ENCODE measurements around the gene LARGE1. TPM values are rescaled to one million over a fixed set of nuclear protein-coding genes. Genes with fewer than 3 reads are reported as not detected.

Gene LARGE1
- 17.3 and 17.7 TPM in 2 replicates for polyA plus RNA-seq (2013)

- Histone ChIP-seq H4K8ac (ENCODE audit: low read depth, low read length) (peak within 1 kb of the TSS; percentile 43), H4K12ac (ENCODE audit: low read depth, low read length) (peak within 1 kb of the TSS; percentile 49), H4K91ac (ENCODE audit: low read depth, low read length) (peak within 1 kb of the TSS; percentile 51), H3K27ac (ENCODE audit: low read depth, low read length) (no peak within 1 kb of the TSS), H3K23ac (ENCODE audit: low read length) (no peak within 1 kb of the TSS), H3K79me1 (ENCODE audit: low read length) (peaks cover 8% of the 10 kb centered on the region), H3K4me1 (ENCODE audit: control insufficient read depth in 1 of 2, insufficient read depth in 2 of 2, low read length in 2 of 2) (peaks cover 0 to 7% of the 10 kb centered on the region in 2 experiments), H2AFZ (ENCODE audit: insufficient read depth, low read length, poor library complexity) (peak within 1 kb of the TSS; percentile 90), H3K9me3 (ENCODE audit: insufficient read depth, low read depth, low read length) (no peaks in the 10 kb centered on the region), H3K36me3 (ENCODE audit: control insufficient read depth in 1 of 2, insufficient read depth in 2 of 2, low read length in 2 of 2) (no peaks in the 10 kb centered on the region), H2AK5ac (ENCODE audit: low read length) (no peak within 1 kb of the TSS), H2BK5ac (ENCODE audit: low read depth, low read length, poor library complexity) (no peak within 1 kb of the TSS), H3K4me3 (ENCODE audit: low read depth, low read length) (peak within 1 kb of the TSS; percentile 85), H3K4ac (ENCODE audit: low read depth, low read length) (no peak within 1 kb of the TSS), H3K79me2 (ENCODE audit: control insufficient read depth, insufficient read depth, low read length, poor library complexity) (peaks cover 4% of the 10 kb centered on the region), H3K18ac (ENCODE audit: low read length) (peak within 1 kb of the TSS; percentile 57), H3K9ac (ENCODE audit: low read length) (peak within 1 kb of the TSS; percentile 91), H2BK120ac (ENCODE audit: insufficient read depth, low read length, poor library complexity) (peak within 1 kb of the TSS; percentile 43), H3K4me2 (ENCODE audit: low read length) (peak within 1 kb of the TSS; percentile 95), H3K14ac (ENCODE audit: low read length) (peak within 1 kb of the TSS; percentile 35), H2BK12ac (ENCODE audit: low read length) (no peak within 1 kb of the TSS), H3K27me3 (ENCODE audit: insufficient read depth, low read length) (no peaks in the 10 kb centered on the region)
- WGBS (ENCODE audit: extremely low coverage, insufficient coverage, insufficient read length) = no CpG with 5 or more reads among the region's 47 CpGs
- peak; percentile 1 to 37 for DNase-seq
Observed at GRCh38 chr22:33920197-33920540, at the start of gene LARGE1. TSS of gene LARGE1 (minus strand) at chr22:33920476.

- no peak overlapping the region for H3K4me3 ChIP-seq (ENCODE audit: low read depth, low read length)
- no peak overlapping the region for H2BK5ac ChIP-seq (ENCODE audit: low read depth, low read length, poor library complexity)
- H2BK120ac ChIP-seq (ENCODE audit: insufficient read depth, low read length, poor library complexity) = no peak overlapping the region
- no peak overlapping the region for H2AFZ ChIP-seq (ENCODE audit: insufficient read depth, low read length, poor library complexity)
- no peak overlapping the region for H3K18ac ChIP-seq (ENCODE audit: low read length)
- no peak overlapping the region for H2BK12ac ChIP-seq (ENCODE audit: low read length)
- H3K27ac ChIP-seq (ENCODE audit: low read depth, low read length) = no peak overlapping the region
- no peak overlapping the region for H4K91ac ChIP-seq (ENCODE audit: low read depth, low read length)
- no peak overlapping the region for H3K14ac ChIP-seq (ENCODE audit: low read length)
- no peaks in the 10 kb centered on the region for H3K4me1 ChIP-seq (ENCODE audit: control insufficient read depth in 1 of 2, insufficient read depth in 2 of 2, low read length in 2 of 2)
- DNase-seq = no peak
- H3K9me3 ChIP-seq (ENCODE audit: insufficient read depth, low read depth, low read length) = no peaks in the 10 kb centered on the region
- no peaks in the 10 kb centered on the region for H3K79me2 ChIP-seq (ENCODE audit: control insufficient read depth, insufficient read depth, low read length, poor library complexity)
- no peak overlapping the region for H4K12ac ChIP-seq (ENCODE audit: low read depth, low read length)
- no peaks in the 10 kb centered on the region for H3K79me1 ChIP-seq (ENCODE audit: low read length)
- H3K4ac ChIP-seq (ENCODE audit: low read depth, low read length) = no peak overlapping the region
- no peaks in the 10 kb centered on the region for H3K27me3 ChIP-seq (ENCODE audit: insufficient read depth, low read length)
- H3K36me3 ChIP-seq (ENCODE audit: control insufficient read depth in 1 of 2, insufficient read depth in 2 of 2, low read length in 2 of 2) = no peaks in the 10 kb centered on the region
- H3K9ac ChIP-seq (ENCODE audit: low read length) = no peak overlapping the region
- no peak overlapping the region for H3K4me2 ChIP-seq (ENCODE audit: low read length)
- no peak overlapping the region for H2AK5ac ChIP-seq (ENCODE audit: low read length)
- H3K23ac ChIP-seq (ENCODE audit: low read length) = no peak overlapping the region
- H4K8ac ChIP-seq (ENCODE audit: low read depth, low read length) = no peak overlapping the region
Observed at GRCh38 chr22:33969045-33969444, 48.8 kb upstream of the LARGE1 start.

- no peak overlapping the region for H4K8ac ChIP-seq (ENCODE audit: low read depth, low read length)
- DNase-seq = no peak
- H3K27ac ChIP-seq (ENCODE audit: low read depth, low read length) = no peak overlapping the region
- H3K4me3 ChIP-seq (ENCODE audit: low read depth, low read length) = no peak overlapping the region
- no peak overlapping the region for H3K4ac ChIP-seq (ENCODE audit: low read depth, low read length)
- no peaks in the 10 kb centered on the region for H3K36me3 ChIP-seq (ENCODE audit: control insufficient read depth in 1 of 2, insufficient read depth in 2 of 2, low read length in 2 of 2)
- no peak overlapping the region for H2BK12ac ChIP-seq (ENCODE audit: low read length)
- H3K23ac ChIP-seq (ENCODE audit: low read length) = no peak overlapping the region
- H3K27me3 ChIP-seq (ENCODE audit: insufficient read depth, low read length) = no peaks in the 10 kb centered on the region
- H4K91ac ChIP-seq (ENCODE audit: low read depth, low read length) = no peak overlapping the region
- H2AK5ac ChIP-seq (ENCODE audit: low read length) = no peak overlapping the region
- H3K9ac ChIP-seq (ENCODE audit: low read length) = no peak overlapping the region
- H3K4me2 ChIP-seq (ENCODE audit: low read length) = no peak overlapping the region
- H2BK120ac ChIP-seq (ENCODE audit: insufficient read depth, low read length, poor library complexity) = no peak overlapping the region
- H2BK5ac ChIP-seq (ENCODE audit: low read depth, low read length, poor library complexity) = no peak overlapping the region
- H3K9me3 ChIP-seq (ENCODE audit: insufficient read depth, low read depth, low read length) = no peaks in the 10 kb centered on the region
- no peak overlapping the region for H2AFZ ChIP-seq (ENCODE audit: insufficient read depth, low read length, poor library complexity)
- H3K14ac ChIP-seq (ENCODE audit: low read length) = no peak overlapping the region
- H3K79me1 ChIP-seq (ENCODE audit: low read length) = no peaks in the 10 kb centered on the region
- H3K79me2 ChIP-seq (ENCODE audit: control insufficient read depth, insufficient read depth, low read length, poor library complexity) = no peaks in the 10 kb centered on the region
- no CpG with 5 or more reads among the region's 1 CpG for WGBS (ENCODE audit: extremely low coverage, insufficient coverage, insufficient read length)
- H3K4me1 ChIP-seq (ENCODE audit: control insufficient read depth in 1 of 2, insufficient read depth in 2 of 2, low read length in 2 of 2) = no peaks in the 10 kb centered on the region
- H3K18ac ChIP-seq (ENCODE audit: low read length) = no peak overlapping the region
- no peak overlapping the region for H4K12ac ChIP-seq (ENCODE audit: low read depth, low read length)
Observed at GRCh38 chr22:33964121-33964520, 43.8 kb upstream of the LARGE1 start.

GRCh38 chr22:33962409-33962808 lies 42.1 kb upstream of the LARGE1 start:
- Histone ChIP-seq H2AK5ac (ENCODE audit: low read length) (no peak overlapping the region), H4K91ac (ENCODE audit: low read depth, low read length) (no peak overlapping the region), H2BK120ac (ENCODE audit: insufficient read depth, low read length, poor library complexity) (no peak overlapping the region), H2BK12ac (ENCODE audit: low read length) (no peak overlapping the region), H3K27me3 (ENCODE audit: insufficient read depth, low read length) (no peaks in the 10 kb centered on the region), H2BK5ac (ENCODE audit: low read depth, low read length, poor library complexity) (no peak overlapping the region), H3K36me3 (ENCODE audit: control insufficient read depth in 1 of 2, insufficient read depth in 2 of 2, low read length in 2 of 2) (no peaks in the 10 kb centered on the region), H3K27ac (ENCODE audit: low read depth, low read length) (no peak overlapping the region), H3K4ac (ENCODE audit: low read depth, low read length) (no peak overlapping the region), H4K12ac (ENCODE audit: low read depth, low read length) (no peak overlapping the region), H3K4me1 (ENCODE audit: control insufficient read depth in 1 of 2, insufficient read depth in 2 of 2, low read length in 2 of 2) (peaks cover 0 to 2% of the 10 kb centered on the region in 2 experiments), H3K79me2 (ENCODE audit: control insufficient read depth, insufficient read depth, low read length, poor library complexity) (no peaks in the 10 kb centered on the region), H3K18ac (ENCODE audit: low read length) (no peak overlapping the region), H2AFZ (ENCODE audit: insufficient read depth, low read length, poor library complexity) (no peak overlapping the region), H4K8ac (ENCODE audit: low read depth, low read length) (no peak overlapping the region), H3K9me3 (ENCODE audit: insufficient read depth, low read depth, low read length) (no peaks in the 10 kb centered on the region), H3K9ac (ENCODE audit: low read length) (no peak overlapping the region), H3K4me3 (ENCODE audit: low read depth, low read length) (no peak overlapping the region), H3K23ac (ENCODE audit: low read length) (no peak overlapping the region), H3K79me1 (ENCODE audit: low read length) (no peaks in the 10 kb centered on the region), H3K14ac (ENCODE audit: low read length) (no peak overlapping the region), H3K4me2 (ENCODE audit: low read length) (no peak overlapping the region)
- no peak for DNase-seq
- no CpG with 5 or more reads among the region's 7 CpGs for WGBS (ENCODE audit: extremely low coverage, insufficient coverage, insufficient read length)
